ENCODE measurements around the gene MBD3.

MBD3 gene

GRCh38 chr19:1580382-1580781 is 12.3 kb downstream of the MBD3 start:
- Histone ChIP-seq H3K79me2 (ENCODE audit: insufficient read depth, low read depth) (no peaks in the 10 kb centered on the region), H3K9ac (no peak overlapping the region), H3K27me3 (ENCODE audit: insufficient read depth, low read depth) (no peaks in the 10 kb centered on the region), H4K20me1 (ENCODE audit: insufficient read depth) (no peaks in the 10 kb centered on the region), H3K27ac (no peak overlapping the region), H3K4me2 (no peak overlapping the region), H3K4me3 (IDR thresholded peaks at IDR 0.05; ENCODE audit: insufficient read depth, low read depth, low read length) (no peak overlapping the region), H2AFZ (ENCODE audit: low read depth) (no peak overlapping the region), H3K4me1 (ENCODE audit: low read depth, poor library complexity, severe bottlenecking) (no peaks in the 10 kb centered on the region), H3K36me3 (ENCODE audit: insufficient read depth) (no peaks in the 10 kb centered on the region)
- no peak for TF ChIP-seq CTCF (conservative IDR thresholded peaks at IDR 0.05; ENCODE audit: low read depth, low read length)

GRCh38 chr19:1579222-1579621 is 13.4 kb downstream of the MBD3 start:
- Histone ChIP-seq H3K4me3 (IDR thresholded peaks at IDR 0.05; ENCODE audit: insufficient read depth, low read depth, low read length) (no peak overlapping the region), H3K4me2 (no peak overlapping the region), H3K36me3 (ENCODE audit: insufficient read depth) (no peaks in the 10 kb centered on the region), H3K27me3 (ENCODE audit: insufficient read depth, low read depth) (no peaks in the 10 kb centered on the region), H2AFZ (ENCODE audit: low read depth) (no peak overlapping the region), H3K27ac (no peak overlapping the region), H3K4me1 (ENCODE audit: low read depth, poor library complexity, severe bottlenecking) (peaks cover 10% of the 10 kb centered on the region), H3K79me2 (ENCODE audit: insufficient read depth, low read depth) (no peaks in the 10 kb centered on the region), H3K9ac (no peak overlapping the region), H4K20me1 (ENCODE audit: insufficient read depth) (no peaks in the 10 kb centered on the region)
- TF ChIP-seq CTCF (conservative IDR thresholded peaks at IDR 0.05; ENCODE audit: low read depth, low read length), result no peak

- Histone ChIP-seq H3K4me1 (ENCODE audit: low read depth, poor library complexity, severe bottlenecking) (peaks cover 22% of the 10 kb centered on the region), H3K9ac (no peak overlapping the region), H3K4me2 (no peak overlapping the region), H4K20me1 (ENCODE audit: insufficient read depth) (no peaks in the 10 kb centered on the region), H3K79me2 (ENCODE audit: insufficient read depth, low read depth) (no peaks in the 10 kb centered on the region), H3K36me3 (ENCODE audit: insufficient read depth) (no peaks in the 10 kb centered on the region), H3K4me3 (IDR thresholded peaks at IDR 0.05; ENCODE audit: insufficient read depth, low read depth, low read length) (no peak overlapping the region), H3K27me3 (ENCODE audit: insufficient read depth, low read depth) (no peaks in the 10 kb centered on the region), H2AFZ (ENCODE audit: low read depth) (no peak overlapping the region), H3K27ac (no peak overlapping the region)
- no peak for TF ChIP-seq CTCF (conservative IDR thresholded peaks at IDR 0.05; ENCODE audit: low read depth, low read length)
These were observed 14.6 kb downstream of the MBD3 start for GRCh38 chr19:1577929-1578618.

DNA sequence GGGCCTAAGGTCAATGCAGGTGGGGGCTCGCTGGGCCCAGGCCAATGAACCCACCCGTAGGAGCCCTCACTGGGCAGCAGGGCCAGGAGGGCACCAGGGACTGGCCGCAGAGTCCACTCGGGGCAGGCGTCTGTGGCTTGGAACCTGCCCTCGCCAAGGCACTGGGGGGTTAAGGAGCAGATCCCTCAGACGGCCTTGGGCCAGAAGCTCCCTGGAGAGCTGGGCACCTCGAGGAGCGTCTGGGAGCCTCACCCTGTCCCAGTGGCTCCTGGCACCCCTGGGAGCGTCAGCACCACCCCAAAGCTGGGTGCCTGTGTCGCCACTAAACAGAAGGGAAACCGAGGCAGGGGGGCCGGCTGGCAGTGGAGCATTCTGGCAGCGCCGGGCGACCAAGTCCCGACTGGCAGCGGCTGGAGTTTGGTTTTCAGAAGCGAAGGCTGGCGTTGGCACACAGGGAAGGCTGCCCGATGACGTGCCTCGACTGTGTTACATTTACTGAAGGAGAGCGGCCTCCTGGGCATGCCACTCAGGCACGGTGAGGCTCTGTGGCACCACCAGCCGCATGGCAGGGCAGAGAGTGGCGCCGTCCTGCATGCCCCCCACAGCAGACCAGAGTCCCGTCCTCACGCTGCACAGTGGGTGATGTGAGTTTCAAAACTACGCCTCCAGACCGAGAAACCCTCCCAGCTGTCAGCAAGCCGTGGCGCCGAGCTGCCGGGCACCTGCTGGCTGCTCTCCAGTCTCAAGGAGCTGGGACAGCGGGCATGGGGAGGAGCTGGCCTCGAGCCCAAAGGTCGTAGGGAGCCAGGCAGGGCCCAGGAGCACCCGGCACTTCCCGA is 15.4 kb downstream of the MBD3 start:
- no peak for TF ChIP-seq CTCF (conservative IDR thresholded peaks at IDR 0.05; ENCODE audit: low read depth, low read length)
- Histone ChIP-seq H3K9ac (no peak overlapping the region), H3K27me3 (ENCODE audit: insufficient read depth, low read depth) (no peaks in the 10 kb centered on the region), H3K36me3 (ENCODE audit: insufficient read depth) (no peaks in the 10 kb centered on the region), H3K4me2 (no peak overlapping the region), H4K20me1 (ENCODE audit: insufficient read depth) (no peaks in the 10 kb centered on the region), H2AFZ (ENCODE audit: low read depth) (no peak overlapping the region), H3K27ac (no peak overlapping the region), H3K4me1 (ENCODE audit: low read depth, poor library complexity, severe bottlenecking) (peaks cover 25% of the 10 kb centered on the region), H3K4me3 (IDR thresholded peaks at IDR 0.05; ENCODE audit: insufficient read depth, low read depth, low read length) (no peak overlapping the region), H3K79me2 (ENCODE audit: insufficient read depth, low read depth) (no peaks in the 10 kb centered on the region)

Measured in KMS-11 (cell line).